CD4-positive, alpha-beta T cell treated with Interleukin-17A for 1 hour (primary cell): ENCODE measurements around the gene COL4A2.

Source experiments
- DNase-seq: peaks from one replicate; pipeline ENCODE4 v3.0.0-alpha.2; 2020

The COL4A2 gene

DNA sequence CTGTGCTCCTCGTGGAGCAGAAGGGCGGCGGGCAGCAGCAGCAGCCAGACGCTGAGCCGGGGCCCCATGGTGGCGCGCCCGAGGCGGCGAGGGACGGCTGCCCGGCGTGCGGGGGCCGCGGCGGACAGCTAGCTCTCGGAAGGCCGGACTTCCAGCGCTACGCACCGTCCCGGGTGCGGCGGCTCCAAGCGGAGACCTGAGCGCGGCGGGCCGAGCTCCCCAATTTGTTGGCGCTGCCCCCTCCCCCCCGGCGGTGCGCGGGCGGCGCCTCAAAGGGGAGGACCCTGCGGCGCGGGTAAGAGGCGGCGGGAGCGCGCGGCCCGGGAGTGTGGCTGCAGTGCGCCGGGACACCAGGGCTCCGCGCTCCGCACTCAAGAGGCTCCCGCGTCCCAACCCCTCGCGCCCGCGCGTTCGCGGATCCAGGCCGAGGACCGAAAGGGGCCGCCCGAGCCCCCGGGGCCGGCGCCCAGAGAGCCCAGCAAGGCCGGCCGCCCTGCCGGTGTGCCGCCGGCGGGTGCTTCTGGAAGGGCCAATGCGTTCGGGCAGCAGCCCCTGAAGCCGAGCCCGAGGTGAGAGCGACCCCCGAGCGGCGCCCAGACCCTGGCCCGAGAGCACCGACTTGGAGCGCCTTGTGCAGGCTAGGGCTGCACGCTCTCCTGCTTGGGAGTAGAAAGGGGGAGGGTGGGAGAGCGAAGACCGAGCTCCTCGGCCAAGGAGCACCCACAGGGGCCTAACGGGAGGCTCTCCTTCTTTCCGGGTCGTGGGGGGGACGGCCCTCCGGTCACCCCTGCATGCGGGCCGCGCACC is at the start of gene COL4A2, which contains the start of gene COL4A1:
Gene COL4A2, plus strand, starts transcription at position 325 of the 807 bp plus-strand sequence. CDS start 620 bp downstream, outside the sequence.
Gene COL4A1, minus strand, starts transcription at position 198 of the 807 bp plus-strand sequence. Its CDS starts 130 bp downstream, at position 68.
- DNase-seq, result no peak

DNA sequence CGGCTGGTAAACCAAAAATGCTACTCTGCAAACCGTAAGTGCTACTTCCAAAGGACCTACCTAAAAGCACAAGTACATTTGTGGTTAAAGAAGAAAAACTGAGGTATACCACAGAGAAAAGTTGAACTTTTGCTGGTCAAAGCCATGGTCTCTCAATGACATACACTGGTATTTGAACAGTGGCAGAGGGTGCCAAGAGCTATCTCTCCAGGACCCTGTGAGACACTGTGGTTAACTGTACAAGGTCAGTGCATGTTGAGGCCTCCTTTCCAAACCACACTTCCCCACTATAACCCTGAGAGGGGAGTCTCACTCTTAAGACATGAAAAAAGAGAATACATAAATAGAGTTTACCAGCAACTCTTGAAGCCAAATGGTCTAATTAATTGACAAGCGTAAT is 49.7 kb upstream of the COL4A2 start:
- DNase-seq, result no peak

DNA sequence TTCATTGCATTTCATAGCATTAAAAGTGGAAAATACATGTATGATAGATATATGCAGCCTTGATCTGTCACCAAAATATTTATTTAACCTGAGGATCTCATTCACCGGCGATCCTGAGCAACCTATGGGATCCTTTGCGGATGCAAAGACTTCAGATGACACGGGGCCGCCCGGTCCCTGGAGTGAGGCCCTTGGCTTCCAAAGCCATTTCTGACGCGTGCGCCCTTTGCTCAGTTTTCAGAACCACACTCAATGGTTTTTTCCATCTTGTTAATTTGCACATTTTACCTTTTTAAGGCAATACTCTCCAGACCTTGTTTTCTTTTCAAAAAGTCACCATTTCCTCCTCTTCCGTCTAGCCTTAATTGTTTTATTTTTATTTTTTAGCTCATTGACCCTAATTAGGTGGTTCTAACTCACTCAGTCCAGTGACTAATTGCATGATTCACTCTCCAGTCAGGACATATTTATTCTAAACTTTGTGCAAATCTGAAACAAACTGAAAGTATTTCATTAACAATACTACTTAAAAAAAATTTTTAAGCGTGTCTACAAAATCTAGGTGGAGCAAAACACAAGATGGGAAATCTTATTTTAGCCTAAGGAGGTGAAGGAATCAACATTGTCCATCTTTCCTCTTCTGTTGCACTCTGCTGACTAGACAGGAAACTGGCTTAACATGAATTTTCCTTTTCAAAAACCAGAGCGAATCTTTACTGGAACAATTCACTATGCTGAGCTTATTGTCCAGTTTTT is 48.0 kb upstream of the COL4A2 start:
- DNase-seq, result no peak

DNA sequence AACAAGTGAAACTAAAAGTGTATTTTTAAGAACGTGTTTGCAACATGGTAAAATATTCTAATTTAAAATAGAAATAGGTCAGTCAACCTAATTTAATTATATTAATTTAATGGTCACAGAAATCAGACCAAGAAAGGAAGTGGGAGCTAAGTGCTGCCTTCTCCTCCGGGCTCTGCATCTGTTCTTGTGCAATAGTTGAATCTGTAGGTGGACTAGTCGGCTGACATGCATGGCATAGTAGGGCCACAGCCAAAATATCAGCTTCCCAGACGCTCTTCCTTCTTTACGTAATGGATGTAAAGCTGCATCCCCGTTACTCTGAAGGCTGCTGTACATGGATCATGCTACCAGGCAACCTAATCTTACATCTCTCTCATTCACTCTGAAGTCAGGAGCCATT is 47.4 kb upstream of the COL4A2 start:
- DNase-seq, result no peak

DNA sequence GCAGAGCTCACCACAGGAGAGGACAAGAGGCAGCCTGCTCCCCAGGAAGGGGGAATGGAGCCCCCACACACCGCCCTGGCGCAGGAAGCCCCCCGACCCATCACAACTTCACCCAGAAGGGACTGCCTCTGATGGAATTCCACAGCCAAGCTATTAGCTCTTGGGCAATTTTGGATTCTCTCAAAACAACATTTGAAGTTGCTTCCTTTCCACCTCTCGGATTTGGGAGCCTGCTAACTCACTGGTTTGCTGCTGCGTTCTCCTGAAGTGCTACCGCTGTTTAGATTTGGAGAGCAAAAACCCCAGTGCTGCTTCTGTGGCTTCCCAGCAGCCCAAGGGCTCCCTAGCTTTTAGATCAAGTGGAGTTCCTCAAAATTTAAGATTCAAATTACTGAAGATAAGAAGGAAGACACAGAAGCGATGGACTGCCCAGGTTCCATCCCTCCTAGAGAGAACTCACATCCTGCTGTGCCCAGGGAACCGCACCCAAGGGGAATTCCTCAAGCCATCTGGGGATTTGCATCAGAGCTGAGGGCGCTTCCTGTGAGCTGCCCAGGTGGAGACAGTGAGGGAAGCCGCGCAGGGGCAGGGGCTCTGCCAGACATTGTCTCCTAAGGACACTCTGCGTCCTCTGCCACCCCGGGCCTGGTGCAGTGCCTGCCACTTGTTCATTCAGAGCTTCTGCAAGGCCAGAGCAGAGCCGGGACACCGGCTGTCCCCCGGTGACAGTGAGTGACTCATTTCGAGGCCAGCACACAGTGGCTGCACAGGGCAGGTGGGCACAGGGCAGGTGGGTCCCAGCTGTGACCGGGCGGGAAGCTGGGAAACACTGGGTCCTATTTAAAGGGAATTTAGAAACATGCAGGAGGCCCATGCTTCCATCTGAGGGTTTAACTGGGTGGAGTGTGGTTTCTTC is 45.7 kb upstream of the COL4A2 start:
- no peak for DNase-seq

DNA sequence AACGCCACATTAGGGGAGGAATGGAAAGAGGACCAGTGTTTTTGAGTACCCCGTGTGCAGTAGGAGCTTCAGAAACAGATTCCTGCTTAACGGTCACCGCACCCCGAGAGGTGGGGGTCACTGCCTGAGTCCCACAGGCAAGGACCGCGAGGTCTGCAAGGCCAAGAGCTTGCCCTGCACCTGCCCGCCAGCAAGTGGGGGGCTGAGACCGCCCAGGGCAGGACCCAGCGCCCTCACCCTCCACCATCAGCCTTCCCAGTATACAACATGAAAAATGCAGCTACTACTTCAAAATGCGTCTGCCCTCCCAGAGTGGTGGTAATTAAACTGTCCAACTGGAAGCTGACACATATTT is 45.0 kb upstream of the COL4A2 start:
- DNase-seq, result no peak

DNA sequence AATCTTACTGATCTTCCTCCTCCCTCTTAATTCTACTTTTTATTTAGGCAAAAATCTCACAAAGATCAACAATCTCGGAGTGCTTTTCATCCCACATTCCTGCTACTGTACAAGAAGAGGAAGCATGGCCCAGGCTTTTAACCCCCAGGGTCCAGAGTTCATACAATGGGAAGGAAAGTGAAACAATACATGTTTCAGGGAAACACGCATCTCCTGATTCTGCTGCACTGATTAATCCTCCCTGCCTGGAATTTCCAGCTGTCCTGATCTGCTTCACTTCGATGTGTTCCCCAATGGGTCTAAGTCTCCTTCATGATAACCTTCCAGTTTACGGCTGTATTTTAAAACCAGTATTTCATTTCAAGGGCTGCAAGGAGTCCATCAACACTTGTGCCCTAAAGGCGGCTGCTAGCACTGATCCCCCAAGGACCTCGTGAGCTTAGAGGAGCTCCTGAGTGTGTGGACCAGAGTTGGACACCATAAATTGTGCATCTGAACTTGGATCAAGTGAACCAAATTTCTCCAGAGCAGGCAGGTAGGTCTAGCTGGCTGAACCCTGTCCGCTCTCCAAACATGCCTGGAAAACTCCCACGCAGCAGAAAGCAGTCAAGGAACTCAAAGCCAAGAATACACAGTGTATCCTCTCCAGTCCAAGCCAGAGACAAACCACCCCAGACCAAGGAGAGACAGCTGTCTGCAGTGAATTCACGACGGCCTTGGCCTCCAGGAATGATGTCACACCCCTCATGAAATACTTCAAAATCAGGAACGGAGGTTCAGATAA is 44.4 kb upstream of the COL4A2 start:
- no peak for DNase-seq

DNA sequence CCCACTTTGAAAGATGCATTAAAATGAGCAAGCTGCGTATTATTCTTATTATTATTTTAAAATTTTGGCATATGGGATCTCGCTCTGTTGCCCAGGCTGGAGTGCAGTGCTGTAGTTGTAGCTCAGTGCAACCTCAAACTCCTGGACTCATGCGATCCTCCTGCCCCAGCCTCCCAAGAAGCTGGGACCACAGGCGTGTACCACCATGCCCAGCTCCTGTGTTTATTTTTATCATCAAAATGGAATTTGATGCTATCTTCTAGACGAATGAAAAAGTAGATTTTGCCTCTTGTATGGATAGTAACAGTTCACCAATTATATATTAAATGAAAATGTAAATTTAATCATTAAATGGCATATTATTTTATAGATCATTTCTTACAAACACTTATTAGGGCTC is 43.7 kb upstream of the COL4A2 start:
- DNase-seq, result no peak

DNA sequence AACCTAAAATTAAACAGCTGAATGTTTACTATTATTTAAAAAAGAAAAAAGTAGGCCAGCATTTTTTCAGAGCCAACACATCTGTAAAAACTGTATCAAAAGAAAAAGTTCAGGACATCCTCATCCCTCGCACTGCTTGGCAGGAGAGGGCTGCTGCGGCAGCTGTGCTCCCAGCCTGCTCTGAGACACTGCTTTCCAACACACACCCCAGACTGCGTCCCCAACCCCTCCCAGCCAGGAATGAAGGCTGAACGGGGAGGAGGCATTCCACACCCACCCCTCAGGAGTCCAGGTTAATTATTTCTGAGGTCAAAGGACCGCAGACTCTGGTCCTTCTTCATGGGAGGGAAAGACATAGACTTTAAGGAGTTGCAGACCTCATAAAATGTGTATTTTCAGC is 43.2 kb upstream of the COL4A2 start:
- no peak for DNase-seq

DNA sequence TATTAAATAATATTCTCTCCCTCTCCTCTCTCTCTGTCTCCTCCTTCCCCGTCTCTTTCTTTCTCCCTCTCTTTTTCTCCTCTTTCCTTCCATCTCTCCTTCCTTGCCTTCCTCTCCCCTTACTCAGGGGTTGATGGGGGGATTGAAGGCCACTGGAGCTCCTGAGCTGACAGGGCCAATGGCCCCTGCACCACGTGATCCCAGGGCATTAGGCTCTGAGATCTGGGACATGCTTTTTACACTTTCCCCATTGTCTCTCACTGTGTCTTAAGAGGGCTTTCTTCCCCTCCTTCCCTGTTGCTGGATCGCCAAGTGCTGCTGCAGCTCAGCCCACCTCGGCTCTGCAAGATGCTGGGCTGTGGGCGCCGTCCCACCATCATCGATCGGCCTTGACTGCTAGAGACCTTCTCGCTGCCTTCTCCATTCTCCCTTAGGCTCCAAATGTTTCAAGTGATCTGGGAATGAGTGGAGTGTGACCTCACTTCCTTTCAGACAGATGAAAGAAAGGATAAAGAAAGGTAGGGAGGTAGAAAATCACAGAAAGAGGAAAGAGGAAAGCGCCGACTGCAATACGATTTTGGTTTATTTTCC is 42.3 kb upstream of the COL4A2 start:
- DNase-seq, result no peak

DNA sequence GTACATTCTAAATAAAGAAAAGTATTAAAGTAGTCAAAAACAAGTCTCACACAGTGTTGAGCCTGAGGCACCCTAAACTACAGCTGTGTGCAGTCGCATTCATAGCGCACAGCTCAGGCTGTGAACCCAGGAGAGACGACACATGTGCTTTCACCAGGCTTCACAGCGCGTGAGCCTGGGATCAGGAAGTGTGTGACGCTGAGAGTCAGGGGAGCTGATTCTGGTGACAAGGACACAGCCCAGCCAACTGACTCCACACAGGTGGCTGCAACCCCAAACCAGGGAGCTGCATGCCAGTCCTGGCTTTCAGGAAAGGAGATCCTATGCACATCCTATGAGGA is 41.8 kb upstream of the COL4A2 start:
- DNase-seq, result no peak

DNA sequence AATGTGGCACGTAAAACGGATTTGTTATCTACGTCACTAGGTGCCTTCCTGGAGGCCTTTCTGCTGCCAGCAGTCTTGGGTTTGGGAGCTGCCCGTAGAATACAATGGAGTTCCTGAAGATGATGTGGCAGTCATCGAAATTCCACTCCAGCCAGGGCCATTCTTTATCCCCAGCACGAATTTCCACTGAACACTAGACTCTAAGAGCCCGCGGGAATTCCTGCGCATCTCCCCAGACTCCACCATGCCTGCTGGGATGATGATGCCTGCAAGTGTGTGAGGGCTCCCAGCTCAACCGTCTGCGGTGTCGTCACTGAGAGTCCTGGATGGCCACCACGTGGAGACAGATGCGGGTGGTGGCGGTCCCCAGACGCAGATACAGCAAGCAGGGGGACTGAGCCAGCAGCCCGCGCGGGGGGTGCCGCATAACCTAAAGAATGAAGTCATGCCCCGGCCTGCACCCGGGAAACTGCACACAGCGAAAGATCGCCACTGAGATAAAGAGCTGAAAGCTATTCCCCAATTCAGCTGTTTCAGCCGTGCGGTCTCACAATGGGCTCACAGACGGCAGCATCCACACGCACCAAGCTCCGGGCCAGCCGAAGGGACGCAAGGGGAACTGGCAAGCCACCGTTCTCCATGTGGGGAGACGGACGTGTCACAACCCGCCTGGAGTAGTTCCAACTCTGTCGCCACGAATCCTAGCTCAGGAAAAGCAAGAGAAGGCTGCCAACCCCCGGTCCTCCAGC is 41.2 kb upstream of the COL4A2 start:
- DNase-seq, result no peak

DNA sequence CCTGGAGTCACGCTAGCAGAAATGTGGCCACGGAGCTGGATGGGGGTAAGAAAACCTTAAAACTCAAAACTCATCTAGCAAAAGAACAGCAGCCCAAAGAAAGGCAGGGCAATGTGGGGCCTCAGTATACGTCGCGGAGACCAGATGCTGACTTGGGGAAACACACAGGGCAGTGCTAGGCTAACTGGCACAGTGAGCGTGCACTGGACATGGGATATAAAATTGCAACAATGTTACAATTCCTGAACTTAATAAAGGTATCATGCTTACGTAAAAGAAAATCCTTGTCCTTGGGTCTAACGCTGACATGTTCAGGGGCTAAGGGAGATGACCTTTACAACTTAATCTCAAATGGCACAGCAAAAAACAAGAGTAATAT is 40.7 kb upstream of the COL4A2 start:
- DNase-seq, result no peak

DNA sequence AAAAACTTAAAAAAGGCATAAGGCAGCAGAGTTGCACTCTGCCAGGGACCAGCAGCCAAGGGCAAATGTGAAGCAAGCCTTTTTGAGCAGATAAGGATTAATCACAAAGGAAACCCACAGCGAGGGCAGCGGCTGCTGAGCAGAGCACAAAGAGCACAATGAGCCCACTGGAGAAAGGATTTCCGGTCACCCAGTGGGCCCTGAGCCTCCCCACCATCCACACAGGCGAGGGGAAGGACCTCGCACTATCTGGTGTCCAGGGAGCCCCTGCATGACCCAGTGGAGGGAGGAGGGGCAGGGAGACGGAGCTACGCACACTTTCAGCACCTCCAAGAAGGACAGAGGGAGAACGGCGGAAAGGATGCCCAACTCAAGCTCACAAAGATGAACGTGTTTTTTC is 40.1 kb upstream of the COL4A2 start:
- DNase-seq, result no peak

DNA sequence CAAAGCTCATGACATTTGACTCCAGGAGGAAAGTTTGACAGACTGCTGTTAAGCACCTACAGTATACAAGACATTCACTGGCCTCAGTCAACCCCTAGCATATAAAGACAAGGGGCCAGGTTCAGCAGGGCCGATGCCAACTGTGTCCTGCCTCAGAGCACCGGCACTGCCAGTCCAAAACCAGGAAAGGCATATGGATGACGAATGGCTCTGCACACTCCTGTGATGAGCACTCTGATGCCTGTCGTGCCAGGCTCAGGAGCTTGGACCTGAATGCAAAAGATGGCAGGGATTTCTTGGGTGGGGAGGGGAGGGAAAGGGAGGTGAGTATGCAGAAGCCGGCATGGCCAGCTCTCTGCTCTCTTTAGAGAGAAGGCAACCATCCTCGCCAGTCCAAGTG is 39.0 kb upstream of the COL4A2 start:
- DNase-seq, result no peak

DNA sequence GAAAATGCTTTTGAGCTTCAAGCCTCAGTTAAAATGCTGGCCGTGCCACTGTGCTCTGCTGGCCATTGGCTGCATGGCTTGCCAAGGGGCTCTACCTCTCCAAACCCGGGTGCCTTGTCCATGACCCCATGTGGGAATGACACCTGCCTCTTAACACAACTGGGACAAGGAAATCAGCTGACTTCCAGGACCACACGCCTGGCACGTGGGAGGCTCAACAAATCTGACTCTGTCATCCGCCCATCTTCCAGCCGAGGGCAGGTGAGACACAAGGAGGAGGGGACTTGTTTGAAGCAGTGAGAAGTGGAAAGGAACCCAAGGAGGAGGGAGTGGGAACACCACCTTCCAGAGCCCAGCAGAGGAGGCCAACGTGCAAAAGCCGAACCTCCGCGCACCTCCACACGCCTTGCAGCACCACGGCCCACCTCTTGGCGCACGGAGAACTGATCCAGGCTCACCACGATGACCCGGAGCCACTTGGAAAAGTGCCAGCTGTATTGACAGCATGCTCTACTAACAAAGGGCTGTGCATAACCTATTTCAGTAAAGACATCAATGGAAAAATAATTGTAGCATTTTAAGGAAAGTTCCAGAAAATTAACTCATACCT is 38.4 kb upstream of the COL4A2 start:
- no peak for DNase-seq

DNA sequence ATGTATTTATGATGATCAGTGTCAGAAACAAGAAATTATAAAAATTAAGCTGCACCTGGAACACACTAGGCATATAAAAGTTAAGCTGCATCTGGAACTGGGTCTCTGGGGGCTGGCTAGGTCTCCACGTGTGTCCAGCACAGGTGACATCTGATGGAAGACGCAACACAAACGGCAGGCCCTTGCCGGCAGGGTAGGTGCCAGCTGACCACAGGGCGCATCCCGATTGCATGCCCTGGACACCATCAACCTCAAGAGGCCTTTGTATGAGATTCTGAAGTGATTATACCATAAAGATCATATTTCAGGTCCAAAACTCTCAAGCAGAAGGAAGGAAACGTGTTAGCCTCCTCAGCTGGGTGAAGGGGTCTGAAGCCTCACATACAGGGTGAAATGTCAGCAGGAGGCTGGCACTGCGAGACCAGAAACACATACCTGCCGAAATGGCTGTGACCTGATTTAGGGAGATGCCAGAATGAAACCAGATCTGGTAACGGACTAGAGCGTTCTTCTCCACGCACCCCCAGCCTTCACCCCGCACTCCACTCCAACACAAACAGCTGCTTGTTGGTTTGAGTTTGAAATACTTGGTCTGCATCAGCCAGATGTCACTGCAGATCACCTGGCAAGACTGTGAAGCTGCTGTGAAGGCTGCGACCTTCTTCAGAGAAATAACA is 37.4 kb upstream of the COL4A2 start:
- no peak for DNase-seq

DNA sequence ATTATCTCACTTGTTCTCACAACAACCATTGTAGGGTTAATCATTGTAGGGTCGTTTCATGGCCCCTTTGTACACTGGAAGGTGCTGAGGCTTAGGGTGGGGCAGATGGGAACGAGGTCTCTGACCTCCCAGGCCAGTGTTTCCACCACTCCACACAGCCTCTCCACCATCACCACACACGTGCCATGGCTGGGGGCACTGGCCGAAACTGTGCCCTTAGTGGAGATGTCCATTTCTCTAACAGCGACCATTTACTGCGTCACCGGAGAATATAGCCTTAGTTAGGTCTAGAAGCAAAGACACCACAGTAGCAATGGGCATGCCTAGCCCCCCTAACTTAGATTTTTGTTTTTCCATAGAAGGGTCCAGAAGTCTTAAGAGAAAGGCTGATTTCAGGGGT is 36.6 kb upstream of the COL4A2 start:
- DNase-seq, result no peak

DNA sequence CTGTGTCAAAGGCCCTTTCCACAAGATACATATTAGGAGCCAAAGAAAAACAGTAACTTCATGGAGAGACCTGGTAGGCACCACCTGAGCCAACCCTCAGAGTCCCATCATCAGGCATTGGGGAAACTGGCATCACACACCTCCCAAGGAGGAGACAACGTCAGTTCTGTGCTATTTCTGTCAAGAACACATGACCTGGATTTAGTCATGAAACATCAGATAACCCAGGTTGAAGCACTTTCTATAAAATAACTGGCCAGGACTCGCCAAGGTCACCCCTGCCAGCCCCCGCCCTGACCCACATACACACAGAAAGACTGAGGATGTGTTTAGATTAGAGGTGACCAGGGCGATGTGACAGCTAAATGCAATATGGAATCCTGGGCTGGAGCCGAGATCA is 35.8 kb upstream of the COL4A2 start:
- no peak for DNase-seq

DNA sequence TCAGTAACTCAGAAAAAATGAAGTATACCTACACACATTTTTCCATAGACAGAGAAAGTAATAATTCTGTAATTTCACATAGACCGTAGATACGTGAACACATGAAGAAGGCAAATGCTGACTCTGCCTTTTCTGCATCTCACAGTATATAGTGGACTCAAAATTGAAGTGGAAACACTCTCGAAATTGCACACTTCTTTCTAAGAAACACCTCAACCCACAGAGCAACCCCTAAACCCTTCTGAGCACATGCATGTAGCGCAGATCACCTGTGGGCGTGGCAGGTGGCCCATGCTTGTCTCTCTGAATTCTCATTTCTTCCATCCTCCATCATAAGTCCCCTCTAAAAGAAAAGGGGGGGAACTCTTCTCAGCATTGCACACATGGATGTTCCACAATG is 34.9 kb upstream of the COL4A2 start:
- no peak for DNase-seq
